Fibroblast of villous mesenchyme (primary cell): Measurements from ENCODE around the gene FRMD1. TPM values are rescaled to one million over a fixed set of nuclear protein-coding genes. Genes with fewer than 3 reads are reported as not detected.

Source experiments
- DNase-seq: peaks from one replicate; pipeline ENCODE4 v3.0.0-alpha.2; 2010; ENCODE audit warnings: low read depth
- H3K4me3 ChIP-seq: 2 replicates; pipeline ENCODE4 v1.5.1; 2011; ENCODE audit warnings: low read depth, mild to moderate bottlenecking, low read length
- CTCF ChIP-seq: IDR thresholded peaks from 2 replicates; pipeline ENCODE4 v1.5.1; 2012; ENCODE audit warnings: low read depth, mild to moderate bottlenecking, low read length; ENCODE audit not compliant: insufficient read depth
- total RNA-seq: library from RNA; depleted of rRNA; stranded (reverse); fragments of >200 nt; gene quantifications from 2 replicates; pipeline ENCODE4 v1.2.3, GENCODE V29; 2012

Gene FRMD1
- total RNA-seq, 1 donor, result not detected

GRCh38 chr6:168048724-168049025 lies 30.3 kb downstream of the FRMD1 start:
- DNase-seq, result no peak
- H3K4me3 ChIP-seq, result no peak overlapping the region
- TF ChIP-seq CTCF, result no peak

- H3K4me3 ChIP-seq, result no peak overlapping the region
- TF ChIP-seq CTCF, result no peak
- DNase-seq, result no peak
These were observed 30.9 kb downstream of the FRMD1 start for GRCh38 chr6:168047841-168048723.

- DNase-seq, result no peak
These were observed 32.3 kb downstream of the FRMD1 start for GRCh38 chr6:168046696-168047095.

GRCh38 chr6:168045706-168046620 lies 33.0 kb downstream of the FRMD1 start:
- TF ChIP-seq CTCF, result no peak
- no peak overlapping the region for H3K4me3 ChIP-seq
- DNase-seq, result no peak

More at GRCh38 chr6:168046696-168047095, 32.3 kb downstream of the FRMD1 start:
- TF ChIP-seq CTCF, result no peak
- H3K4me3 ChIP-seq, result no peak overlapping the region

GRCh38 chr6:168045141-168045691 lies 33.8 kb downstream of the FRMD1 start:
- H3K4me3 ChIP-seq, result no peak overlapping the region
- TF ChIP-seq CTCF, result no peak
- DNase-seq, result no peak

GRCh38 chr6:168044521-168045130 lies 34.4 kb downstream of the FRMD1 start:
- DNase-seq, result no peak
- H3K4me3 ChIP-seq, result no peak overlapping the region
- TF ChIP-seq CTCF, result no peak
